ENCODE measurements around the gene HEYL.
A peak's percentile ranks its signal among the peaks of the same experiment; 100 is the strongest.

HEYL gene

GRCh38 chr1:39596163-39596562, 43.3 kb downstream of the HEYL start:
- no peak for DNase-seq

GRCh38 chr1:39593386-39593785, 46.1 kb downstream of the HEYL start:
- DNase-seq = no peak

- no peak for DNase-seq
These were observed 47.4 kb downstream of the HEYL start for GRCh38 chr1:39592069-39592468.

GRCh38 chr1:39590546-39590945, 48.9 kb downstream of the HEYL start:
- DNase-seq = no peak

GRCh38 chr1:39585933-39586332, 53.5 kb downstream of the HEYL start:
- no peak for DNase-seq

- DNase-seq = no peak
These were observed 63.3 kb downstream of the HEYL start for GRCh38 chr1:39576016-39576657.

- peak; percentile 52 for DNase-seq
These were observed 64.0 kb downstream of the HEYL start for GRCh38 chr1:39575191-39576015.

- DNase-seq = no peak
These were observed 64.8 kb downstream of the HEYL start for GRCh38 chr1:39574646-39575045.
